ENCODE data around the gene CABYR.

CABYR gene

GRCh38 chr18:24138789-24139616 lies at the start of gene CABYR:
Gene CABYR (plus strand): TSS chr18:24139062. CDS start chr18:24143115, 4,053 bp downstream.
- DNase-seq (ENCODE audit: low spot score) = peak; percentile 86

DNA sequence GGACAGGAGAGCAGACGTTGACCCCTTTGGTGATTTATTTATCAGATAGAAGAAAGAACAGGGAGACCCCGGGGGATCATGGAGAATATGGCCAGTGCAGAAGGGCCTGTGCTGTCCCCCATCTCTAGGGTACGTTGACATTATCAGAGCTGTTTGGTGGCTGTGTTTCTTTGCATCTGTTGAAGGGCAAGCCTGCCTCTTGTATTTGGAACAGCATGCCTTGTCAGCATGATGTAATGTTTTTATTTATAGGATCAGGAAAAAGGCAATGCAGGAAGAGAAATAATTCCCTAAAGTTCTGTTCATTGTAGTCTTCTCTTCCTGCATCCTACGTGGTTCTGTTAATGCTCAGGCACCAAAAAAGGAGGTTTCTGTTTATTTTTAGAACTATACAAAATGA lies 49.8 kb upstream of the CABYR start:
- no peak for DNase-seq (ENCODE audit: low spot score)

DNA sequence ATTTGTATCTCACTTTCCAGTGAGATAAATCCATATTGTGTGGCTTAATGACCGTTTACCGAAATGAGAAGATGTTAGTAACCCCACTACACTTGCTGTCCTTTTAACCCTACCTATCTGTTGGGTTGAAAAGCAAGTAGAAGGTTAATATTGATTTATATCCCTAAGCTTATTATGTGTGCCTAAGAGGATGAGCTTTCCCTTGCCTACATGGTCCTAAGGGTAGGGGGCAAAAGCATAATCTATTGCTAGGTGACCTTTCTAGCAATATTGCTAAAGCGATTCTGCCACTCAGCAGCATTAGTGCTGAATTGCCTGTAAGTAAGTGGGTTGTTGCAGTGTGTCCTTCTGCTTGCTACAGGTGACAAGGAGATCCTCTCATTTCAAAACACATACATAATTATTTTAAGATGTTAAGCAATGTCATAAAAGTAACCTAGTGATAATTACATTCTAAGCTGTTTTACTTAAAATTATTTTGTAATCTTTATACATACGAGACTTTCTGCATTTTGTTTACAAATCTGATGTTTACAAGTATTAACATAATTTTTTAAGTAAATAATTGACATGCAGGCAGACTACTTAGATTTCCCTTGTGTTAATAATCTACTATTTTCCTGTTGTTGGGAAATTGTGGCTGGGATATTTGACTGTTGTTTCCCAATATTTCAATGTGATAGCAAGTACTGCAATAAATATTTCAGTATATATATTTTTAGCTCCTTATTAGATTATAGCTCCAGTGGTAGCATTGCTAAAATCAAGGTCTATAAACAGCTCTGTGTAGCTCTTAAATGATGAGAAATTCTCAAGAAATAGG lies 49.1 kb upstream of the CABYR start:
- no peak for DNase-seq (ENCODE audit: low spot score)

- no peak for DNase-seq (ENCODE audit: low spot score)
Measured at GRCh38 chr18:24090876-24091275, 48.0 kb upstream of the CABYR start.

GRCh38 chr18:24094561-24094960 lies 44.3 kb upstream of the CABYR start:
- DNase-seq (ENCODE audit: low spot score) = no peak

- no peak for DNase-seq (ENCODE audit: low spot score)
Measured at GRCh38 chr18:24095976-24096375, 42.9 kb upstream of the CABYR start.

- DNase-seq (ENCODE audit: low spot score) = no peak
Measured at GRCh38 chr18:24103320-24104021, 35.4 kb upstream of the CABYR start.

DNA sequence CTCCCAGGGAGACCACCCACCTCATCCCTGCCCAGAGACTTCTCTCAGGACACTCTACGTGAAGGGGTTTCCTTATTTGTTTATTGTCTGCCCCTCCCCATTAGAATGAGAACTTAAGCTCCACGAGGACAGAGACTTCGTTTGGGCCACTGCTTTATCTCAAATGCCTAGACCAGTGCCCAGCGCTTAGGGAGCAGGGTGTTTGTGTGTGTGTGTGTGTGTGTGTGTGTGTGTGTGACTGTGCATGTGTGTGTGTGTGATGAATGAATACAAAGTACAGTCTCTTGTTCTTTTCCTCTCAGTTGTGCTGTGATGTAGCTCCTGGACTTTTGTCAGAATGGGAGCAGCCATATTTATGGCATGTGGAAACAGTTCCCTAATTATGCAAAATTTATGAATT lies 34.4 kb upstream of the CABYR start:
- no peak for DNase-seq (ENCODE audit: low spot score)

DNA sequence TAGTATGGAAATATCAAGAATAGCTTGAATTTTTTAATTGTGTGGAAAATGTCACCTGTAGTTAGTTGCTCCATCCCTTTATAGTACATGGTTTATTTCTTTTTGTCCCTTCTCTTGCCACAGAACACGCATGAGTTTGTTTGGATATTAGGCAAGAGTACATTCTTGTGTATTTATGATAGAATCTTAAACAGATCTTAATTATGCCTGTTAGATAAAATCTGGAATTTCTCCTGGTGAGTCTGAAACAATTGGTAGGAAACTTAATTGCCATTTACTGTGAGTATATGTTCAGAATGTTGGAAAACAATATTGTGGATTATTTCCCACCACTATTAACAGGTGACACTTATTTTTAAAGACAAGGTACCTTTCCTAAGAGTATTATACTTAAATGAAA lies 30.2 kb upstream of the CABYR start:
- no peak for DNase-seq (ENCODE audit: low spot score)

DNA sequence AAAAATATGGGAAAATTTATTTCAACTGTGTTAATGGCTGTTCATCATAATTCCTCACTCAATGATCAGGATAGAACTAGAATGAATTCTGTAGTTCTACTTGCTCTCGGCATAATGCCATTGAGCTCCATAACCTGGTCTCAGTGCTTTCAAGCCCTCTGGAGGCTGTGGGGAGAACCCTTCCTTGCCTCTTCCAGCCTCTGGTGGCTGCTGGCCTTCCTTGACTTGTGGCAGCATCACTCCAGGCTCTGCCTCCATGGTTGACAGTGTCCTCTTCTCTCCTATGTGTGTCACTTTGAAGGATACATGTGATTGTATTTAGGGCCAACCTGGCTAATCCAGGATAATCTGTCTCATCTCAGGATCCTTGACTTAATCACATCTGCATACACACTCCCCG lies 26.9 kb upstream of the CABYR start:
- no peak for DNase-seq (ENCODE audit: low spot score)

- no peak for DNase-seq (ENCODE audit: low spot score)
Measured at GRCh38 chr18:24112464-24112863, 26.4 kb upstream of the CABYR start.

DNA sequence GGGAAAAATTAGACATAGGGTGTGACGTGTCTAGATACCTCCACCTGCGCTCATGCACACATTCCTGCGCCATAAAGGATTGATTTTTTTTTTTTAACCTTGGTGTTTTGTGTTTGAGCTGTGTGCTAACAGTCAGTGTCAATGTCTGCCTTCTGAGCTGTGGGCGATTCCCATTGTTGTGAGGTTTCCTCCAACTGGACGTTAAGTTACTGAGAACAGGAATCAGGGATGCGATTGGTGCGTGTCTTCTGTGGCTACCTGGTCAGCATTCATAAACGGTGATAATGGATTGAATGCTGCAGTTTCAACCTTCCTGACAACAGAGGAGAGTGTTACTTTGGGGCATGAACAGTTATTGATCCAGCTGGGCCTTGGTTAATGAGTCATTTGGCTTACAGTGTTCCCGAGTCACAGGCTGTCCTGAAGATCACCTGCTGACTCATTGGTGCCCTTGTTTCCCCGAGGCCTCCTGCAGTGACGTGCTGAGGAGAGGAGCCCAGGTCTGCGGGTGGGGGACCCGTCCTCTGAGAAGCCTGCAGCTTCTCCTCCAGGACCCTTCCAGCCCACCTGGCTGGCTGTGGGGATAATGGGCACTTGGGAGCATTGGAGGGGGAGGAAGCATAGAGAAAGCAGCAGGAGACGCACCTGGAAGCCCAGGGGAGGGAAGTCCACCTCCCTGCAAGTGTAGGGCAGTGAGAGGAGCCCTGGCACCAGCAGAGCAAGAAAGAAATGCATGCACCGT lies 25.8 kb upstream of the CABYR start:
- no peak for DNase-seq (ENCODE audit: low spot score)

DNA sequence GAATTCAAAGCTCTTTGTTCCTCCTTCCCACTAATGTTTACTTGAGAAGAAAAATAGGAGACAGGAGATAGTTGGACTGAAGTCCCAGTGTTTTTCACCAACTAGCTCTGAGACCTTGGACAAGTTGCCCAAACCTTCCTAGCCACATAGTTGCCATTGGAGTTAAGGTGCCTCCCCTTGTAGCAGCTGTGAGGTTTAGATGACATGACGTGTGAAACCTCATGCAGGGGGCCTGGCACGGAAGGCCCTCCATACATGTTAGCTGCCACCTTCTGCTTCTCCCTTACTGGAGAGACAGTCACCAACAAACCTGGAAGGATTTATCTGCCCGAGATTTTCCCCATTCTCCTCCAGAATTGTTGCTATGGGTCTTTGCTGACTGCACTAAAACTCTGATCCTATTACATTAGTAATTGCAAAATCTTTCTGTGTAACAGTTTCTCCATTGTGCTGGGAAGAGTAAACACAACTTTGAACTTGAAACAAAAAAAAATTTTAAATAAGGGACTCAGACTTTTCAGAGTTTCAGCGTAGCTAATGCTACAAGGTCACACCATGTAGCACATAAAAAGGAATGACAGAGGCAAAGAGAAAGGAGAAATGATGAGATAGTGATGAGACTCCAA lies 23.8 kb upstream of the CABYR start:
- no peak for DNase-seq (ENCODE audit: low spot score)

GRCh38 chr18:24115628-24116027 lies 23.2 kb upstream of the CABYR start:
- no peak for DNase-seq (ENCODE audit: low spot score)

GRCh38 chr18:24118750-24119577 lies 19.9 kb upstream of the CABYR start:
- peak; percentile 65 for DNase-seq (ENCODE audit: low spot score)

DNA sequence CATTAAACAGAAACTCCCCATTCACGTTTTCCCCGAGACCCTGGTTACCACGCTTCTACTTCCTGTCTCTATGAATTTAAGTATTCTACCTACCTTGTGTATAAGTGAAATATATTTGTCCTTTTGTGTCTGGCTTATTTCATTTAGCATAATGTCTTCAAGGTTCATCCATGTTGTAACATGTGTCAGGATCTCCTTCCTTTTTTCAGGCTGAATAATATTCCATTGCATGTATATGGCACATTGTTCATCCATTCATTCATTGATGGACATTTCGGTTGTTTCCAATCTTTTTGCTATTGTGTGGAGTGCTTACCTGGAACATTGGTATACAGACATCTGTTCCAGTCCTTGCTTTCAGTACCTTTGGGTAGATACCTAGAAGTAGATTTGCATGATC lies 18.2 kb upstream of the CABYR start:
- no peak for DNase-seq (ENCODE audit: low spot score)

DNA sequence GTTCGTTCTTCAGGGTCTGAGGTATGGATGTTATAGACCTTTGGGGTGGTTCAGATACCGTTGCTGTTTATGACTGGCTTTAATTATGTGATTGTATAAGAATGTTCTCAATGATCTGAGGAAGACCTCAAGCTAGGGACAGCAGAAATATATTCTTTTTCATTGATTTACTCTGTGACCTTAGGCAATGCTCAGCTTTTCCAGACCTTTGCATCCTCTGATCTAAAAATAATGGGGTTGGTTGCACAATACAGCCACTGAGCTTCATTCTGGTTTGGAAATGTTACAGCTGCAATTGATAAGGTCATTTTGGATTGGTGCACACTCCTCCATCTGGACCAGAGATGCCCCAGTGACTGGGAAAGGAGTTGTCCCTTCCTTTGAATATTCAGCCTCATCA lies 17.2 kb upstream of the CABYR start:
- DNase-seq (ENCODE audit: low spot score) = no peak

DNA sequence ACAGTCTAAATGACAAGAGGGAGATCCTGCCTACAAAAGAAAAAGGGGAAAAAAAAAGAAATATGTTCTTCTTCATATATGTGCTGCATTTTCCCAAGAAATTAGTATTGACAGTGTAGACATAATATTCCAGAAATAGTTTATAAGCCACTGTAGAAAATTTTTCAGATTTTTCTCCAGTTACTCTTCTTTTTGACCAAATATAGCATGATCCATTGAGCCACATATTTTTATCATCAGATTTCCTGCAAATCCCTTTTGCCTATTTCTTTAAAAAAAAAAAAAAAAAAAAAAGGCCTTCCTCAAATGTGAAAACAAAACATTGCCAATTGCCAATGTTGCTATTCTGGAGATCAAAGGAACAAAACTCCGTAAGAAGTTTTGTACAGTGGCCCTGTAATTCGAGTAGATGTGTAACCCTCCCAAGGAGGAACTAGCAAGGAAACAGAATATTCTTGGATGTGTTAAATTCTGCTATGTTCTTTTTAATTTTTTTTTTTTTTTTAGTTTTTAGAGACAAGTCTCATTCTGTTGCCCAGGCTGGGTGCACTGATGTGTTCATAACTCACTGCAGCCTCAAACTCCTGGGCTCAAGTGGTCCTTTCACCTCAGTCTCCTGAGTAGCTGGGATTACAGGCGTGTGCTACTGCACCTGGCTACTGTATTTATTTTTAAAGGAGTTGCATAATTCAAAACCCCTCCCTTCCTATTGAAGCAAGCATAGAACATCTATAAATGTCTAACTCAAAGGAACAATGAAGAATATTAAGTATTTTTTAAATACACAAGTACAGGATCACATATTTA lies 12.5 kb upstream of the CABYR start:
- no peak for DNase-seq (ENCODE audit: low spot score)

GRCh38 chr18:24127735-24128134 lies 11.1 kb upstream of the CABYR start:
- DNase-seq (ENCODE audit: low spot score) = no peak

DNA sequence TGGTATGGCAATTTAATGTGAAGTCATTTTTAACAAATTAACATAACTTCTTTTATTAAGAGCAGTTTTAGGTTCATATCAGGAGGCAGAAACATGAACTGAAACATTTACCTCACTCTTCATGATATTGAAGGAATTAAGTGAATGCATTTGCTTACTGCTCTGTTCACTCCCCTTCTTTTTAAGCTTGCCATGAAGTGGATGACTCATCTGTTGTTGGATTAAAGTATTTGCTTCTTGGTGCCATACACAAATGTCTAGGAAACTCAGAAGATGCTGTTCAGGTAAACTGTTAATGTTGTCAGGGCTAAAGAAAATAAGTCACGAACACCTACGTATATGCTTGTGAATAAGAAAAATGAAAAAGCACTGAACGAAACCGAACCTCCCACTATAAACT lies 10.2 kb upstream of the CABYR start:
- DNase-seq (ENCODE audit: low spot score) = no peak
